NCI-H82 treated with DMSO at 0.1 percent for 48 hours (cell line): ENCODE data around the gene MECP2.

Experiments used
- DNase-seq: peaks from one replicate; lab custom pipeline; 2025; ENCODE audit not compliant: unreplicated experiment; lab: John Stamatoyannopoulos, UW

MECP2 gene

DNA sequence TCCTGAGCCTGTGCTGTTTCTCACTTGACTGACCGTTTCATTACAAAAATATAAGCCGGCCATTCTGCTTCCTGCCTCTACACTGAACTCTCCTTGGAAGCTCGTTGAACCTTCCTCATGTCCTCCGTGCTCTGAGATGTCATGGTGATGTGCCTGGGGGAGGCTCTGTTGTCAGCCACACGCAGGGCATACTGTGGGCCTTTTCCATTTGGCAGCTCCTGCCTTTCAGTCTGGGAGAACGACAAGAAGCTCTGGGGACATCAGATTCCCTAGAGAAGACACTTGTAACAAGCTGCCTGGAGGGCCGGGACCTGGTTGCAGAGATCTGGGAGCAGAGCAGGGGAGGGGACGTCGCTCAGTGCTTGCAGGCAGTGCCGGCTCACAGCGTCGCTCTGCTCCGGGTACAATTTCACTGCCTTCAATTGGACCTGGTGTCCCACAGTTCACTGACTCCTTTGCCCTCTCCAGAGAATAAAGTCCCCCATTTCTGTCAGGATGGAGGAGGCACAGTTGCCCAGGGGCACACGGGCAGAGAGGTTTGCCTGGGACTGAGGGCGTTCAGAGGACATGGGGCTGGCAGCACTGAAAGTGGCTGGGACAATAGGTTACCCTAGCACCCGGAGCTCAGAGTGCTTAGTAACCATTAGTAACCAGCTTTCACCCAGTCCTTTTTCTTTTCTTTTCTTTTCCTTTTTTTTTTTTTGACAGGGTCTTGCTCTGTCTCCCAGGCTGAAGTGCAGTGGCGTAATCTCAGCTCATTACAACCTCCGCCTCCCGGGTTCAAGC is 19.1 kb upstream of the MECP2 start:
- DNase-seq, result no peak

DNA sequence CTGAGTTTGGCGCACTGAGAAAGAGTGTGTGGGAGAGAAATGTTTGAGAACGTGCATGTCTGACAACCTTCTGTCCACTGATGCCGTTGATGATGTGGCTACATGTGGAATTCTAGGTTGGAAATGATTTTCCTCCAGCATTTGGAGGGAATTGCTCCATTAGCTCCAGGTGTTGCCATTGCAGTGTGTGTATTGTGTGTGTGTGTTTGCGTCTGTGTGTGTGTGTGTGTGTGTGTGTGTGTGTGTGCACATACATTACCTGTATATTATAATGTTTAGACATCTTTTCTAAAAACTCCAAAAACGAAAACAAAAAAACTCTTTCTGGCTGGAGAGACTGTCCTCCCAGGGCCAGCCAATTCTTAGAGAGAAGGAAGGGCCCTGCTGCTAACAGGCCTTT is 18.2 kb upstream of the MECP2 start:
- DNase-seq, result no peak

DNA sequence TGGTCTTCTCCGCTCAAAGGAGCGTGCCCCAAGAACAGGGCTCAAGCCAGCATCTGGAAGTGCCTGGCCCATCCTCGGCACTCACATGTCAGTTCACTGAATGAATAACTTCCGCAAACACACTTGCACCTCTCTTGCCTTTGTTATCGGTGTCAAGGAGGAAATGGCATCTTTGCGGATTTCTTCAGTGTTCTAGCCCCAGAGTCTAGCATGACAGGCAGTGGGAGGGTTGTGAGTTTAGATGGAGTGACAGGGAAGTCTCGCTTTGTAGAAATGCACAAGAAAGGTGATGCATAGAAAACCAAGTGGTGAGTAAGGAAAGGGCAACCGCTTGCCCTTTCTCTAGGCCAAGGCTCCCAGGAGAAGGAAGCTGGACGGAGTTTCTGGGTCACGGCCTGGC is 17.6 kb upstream of the MECP2 start:
- no peak for DNase-seq

DNA sequence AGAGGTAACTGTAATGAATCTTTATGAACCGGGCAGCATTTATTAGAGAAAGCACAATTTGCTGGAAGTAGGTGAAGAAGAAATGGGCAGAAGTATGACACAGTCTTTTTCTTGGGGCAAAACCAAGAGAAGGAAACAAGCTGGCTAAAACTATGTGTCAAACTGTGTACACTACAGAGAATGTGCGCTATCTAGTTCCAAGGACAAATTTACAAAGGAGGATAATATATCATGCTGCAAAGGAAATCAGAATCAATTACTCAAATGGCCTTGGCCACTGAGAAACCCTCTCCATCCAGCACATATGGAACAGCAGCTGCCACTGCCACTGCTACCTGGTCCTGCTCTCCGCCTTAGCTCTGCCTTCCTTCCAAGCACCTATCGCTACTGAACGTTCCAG is 17.1 kb upstream of the MECP2 start:
- no peak for DNase-seq

DNA sequence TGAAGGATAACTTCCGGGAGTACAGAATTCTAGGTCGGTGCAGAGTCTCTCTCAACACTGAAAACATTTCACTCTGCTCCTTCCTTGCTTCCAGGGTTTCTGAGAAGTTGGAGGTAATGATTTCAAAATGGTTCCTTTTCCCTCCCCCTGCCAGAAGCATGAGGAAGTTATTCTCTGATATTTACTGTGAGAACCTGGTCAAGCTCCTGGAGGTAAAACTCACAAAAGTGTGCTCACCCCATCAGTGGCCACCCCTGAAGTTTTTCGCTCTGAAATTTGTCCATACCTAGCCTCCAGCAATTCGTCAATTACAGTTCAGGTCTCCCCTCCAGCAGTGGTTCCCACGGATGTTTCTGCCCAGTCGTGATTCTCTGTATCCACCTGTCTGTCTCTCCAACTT is 16.2 kb upstream of the MECP2 start:
- DNase-seq, result no peak

DNA sequence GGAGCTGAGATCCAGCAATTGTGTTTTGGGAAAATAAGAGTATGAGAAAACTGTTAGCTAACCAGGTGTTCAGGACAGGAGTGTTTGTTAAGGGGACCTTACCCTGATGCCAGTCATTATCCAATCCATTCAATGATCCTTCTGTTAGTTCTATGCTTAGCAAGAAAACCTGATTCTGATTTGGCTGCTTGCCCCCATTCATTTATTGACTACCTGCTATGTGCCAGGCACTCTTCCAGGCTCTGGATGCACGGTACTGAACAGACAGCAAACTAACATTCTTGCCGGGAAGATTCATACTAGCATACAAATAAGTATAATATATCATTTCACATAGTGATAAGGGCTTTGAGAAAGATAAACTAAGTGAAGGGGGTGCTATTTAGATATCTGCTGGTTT is 1.0 kb upstream of the MECP2 start:
- no peak for DNase-seq

DNA sequence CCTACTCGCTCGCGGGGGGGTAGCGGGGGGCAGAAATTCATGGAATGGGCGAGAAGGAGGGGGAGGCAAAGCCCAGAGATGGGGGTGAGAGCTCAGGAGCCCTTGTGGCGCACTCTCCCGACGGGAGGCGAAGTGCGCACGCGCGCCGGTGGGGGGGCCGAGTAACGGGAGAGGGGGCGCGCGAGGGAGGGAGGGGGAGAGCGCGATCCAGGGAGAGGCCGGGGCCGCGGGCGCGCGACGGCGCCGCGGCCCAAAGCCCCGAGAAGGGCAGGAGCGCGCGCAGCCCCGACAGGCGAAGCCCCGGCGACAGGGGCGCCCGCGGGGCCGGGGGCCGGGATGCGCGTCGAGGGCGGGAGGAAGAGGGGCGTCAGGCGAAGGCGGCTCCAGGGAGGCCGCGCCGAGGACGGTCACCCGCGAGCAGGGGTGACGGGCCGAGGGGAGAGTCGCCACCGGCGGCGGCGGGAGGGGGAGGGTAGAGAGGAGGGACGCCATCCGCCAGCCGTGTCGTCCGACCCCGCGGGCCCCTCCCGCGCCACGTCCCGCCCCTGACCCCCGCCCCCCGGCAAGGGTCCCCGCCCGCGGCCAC is 421 bp downstream of the MECP2 start:
- DNase-seq, result peak; percentile 44

DNA sequence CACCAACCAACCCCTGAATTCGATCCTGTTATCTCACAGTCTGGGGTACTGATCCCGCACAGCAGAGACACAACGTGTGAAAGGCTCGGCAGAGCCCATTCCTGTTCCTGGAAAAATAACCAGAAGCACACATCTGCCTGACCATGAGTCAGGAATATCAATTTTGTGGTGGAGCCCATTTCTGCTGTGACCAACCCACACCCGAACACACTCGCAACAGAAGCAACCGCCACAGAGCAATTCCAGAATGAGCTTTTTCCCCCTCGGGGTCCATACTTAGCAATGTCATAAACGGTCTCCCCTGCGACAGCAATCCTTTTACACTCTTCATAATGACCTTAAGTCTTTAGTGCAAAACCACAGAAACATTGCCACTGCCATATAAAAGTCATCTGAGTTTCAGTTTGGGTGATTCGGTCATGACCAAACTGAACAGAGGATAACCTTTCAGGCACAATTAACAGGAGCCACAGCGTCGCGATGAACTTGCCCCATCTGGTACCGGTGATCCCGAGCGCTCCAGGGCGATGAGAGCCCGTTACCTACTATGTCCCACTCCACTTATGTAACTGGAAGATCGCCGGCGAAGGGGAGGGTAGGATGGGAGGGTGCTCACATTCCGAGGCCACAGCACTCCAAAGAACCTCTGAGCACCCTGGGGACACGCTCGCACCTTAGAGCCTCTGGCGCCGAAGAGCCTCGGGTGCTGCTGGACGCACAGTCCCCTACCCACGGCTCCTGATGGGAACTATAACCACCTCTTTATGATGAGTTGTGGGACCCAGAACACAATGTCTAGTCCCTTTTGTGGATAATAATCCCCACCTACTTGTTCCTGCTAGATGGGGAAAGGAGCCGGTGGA is 1.1 kb downstream of the MECP2 start:
- peak; percentile 24 for DNase-seq

DNA sequence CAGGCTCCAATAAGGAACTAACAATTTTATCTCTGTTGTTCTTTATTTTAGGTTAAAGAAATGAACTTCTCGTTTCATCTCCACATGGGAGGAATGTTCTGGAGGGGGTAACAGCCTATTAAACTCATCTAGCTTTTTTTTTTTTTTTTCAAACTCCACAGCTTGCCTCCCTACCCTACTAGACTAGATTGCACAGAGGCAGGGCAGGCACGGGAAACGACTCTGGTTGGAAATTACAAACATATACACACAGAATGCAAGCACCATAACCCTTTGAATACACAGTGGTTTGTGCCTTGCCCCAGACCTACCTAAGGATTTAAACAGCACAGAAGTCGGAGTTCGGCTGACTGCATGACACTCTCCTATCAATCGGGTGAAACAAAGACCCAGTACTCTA is 2.7 kb downstream of the MECP2 start:
- DNase-seq, result no peak

DNA sequence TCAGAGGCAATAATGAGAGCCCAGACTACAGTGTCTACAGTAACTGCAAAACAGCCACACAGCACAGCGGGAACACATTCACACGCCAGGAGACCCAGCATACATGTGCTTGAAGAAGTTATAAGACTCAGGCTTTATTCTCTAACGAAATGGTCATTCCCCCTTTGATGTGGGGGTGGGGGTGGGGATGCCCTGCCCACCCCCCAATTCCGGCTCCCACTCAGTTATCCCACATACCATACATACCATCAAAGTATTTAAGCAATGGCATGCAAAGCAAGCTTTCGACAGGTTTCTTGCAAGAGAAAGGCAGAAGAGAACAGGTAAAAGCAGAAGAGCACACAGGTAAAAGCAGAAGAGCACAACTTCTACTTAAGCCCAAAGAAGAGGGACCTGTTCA is 3.6 kb downstream of the MECP2 start:
- no peak for DNase-seq

DNA sequence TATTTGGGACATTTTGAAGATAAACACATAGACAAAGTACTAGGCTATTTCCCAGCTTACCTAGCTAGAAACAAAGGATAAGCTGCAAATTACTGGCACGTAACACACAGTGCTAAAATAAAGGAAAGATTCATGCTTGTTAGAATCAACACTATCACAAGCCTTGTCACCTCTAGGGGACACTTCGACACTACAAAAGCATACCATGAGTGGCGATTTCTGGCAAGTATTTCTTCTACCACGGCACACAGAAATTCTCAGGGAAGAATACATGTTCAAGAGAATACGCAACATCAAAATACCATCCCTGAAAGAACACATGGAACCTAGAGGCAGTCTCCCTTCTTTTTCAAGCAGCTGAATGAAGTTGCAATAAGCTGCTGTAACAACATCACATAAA is 5.1 kb downstream of the MECP2 start:
- DNase-seq, result no peak

DNA sequence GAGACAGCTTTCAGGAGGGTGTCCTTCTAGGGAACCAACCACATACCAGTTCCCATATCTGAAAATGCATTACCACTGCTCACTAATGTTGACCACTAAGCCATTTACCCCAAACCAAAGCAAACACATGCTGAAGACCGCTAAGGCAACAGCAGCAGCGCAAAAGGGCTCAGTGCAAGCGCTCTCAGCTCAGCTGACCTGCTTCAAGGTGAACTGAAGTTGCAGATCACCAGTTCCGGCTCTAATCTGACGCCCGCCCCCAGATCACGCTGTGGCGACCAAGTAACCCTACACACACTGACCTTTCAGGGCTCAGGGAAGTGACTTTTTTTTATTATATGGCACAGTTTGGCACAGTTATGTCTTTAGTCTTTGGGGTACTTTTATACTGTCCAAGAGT is 5.8 kb downstream of the MECP2 start:
- DNase-seq, result no peak

DNA sequence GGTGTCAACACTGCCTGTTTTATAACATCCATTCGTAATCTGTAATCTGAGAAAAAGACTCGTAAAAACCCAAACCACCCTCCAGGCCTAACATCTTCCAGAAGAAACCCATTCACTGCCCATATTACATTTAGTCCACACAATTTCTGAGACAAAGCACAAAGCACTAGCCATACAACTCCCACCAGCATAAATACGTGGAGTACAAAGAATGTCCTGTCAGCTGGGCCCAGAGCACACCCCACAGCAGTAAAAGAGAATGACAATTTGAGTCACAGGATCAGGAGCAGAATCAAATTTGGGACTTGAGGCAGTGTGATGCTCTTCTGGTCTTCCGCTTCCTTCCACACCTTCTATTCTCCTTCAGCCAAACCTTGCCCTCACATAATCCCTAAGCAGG is 6.8 kb downstream of the MECP2 start:
- DNase-seq, result no peak

DNA sequence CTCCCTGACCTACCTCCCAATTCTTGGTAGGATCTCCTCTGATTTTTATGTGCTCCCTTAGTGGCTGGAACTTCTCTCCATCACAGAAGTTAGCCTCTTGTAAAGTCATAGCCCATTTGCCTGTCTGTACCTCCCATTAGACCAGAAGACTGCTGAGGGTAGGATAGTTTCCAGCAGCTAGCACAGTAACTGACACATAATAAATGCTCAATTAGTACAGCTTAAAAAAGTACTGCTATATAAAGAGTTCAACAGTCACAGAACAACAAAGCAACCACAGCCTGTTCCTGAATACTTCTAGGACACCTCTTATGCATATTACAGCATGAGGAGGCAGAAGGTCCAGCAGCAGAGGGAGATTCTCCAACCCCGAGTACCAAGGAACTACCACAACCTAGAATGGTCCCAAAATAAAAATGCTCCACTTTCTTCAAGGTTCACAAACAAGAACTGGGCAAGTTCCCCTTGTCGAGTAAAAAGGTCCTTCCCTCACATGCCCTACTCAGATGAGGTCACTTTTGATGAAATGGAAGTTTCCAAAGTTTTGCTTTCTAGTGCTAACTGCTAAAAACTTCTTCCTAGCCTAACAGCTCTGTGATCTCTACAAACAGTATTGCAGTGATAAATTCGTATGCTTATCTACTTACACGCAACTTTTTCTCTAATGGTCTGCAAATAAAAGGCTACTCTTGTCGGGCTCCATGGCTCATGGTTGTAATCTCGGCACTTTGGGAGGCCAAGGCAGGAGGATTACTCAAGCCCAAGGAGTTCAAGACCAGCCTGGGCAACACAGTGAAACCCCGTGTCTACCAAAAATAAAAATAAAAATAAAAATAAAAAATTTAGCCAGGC is 12.8 kb downstream of the MECP2 start:
- no peak for DNase-seq

DNA sequence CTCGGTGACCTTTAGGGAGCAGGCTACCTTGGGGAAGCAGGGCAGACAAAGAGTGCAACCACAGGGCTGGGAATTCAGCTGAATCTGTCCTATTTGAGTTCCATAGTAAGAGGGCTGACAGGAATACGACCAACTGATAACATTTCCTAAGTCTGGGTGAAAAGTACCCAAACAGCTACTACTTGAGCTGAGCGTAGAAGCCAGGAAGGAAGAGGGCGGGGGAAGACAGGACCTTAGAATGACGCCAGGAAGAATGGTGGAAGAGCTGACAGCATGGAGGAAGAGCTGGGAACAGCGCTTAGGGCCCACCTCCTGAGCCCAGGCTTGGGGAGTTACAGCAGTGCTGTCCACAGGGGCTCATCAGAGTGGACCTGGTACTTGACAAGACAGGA is 14.4 kb downstream of the MECP2 start:
- DNase-seq, result no peak

DNA sequence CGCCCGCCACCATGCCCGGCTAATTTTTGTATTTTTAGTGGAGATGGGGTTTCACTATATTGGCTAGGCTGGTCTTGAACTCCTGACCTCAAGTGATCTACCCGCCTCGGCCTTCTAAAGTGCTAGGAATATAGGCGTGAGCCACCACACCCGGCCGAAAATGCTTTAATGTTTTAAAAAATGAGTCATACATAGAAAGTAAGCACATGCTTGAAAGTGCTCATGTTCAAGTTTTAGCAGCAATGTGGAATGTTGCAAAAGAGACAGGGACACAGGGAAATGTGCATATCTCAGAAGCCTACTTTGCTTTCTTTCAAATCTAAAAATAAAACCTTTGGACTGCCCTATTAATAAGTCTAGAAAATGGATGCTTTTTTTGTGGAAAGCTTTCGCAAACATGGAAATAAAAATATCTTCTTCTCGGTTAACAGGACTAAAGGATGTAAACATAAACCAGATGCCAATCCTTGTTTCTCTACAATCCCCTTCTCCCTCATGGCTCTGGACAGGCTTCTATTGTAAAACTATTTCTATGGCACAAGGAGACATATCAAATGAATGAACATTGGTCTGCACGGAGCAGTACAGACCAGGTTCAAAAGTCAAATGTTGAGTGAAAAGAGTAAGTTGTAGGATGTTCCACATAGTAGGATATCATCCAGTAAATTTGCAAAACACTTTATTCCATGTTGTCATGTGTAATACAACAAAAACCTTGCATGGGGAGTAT is 15.0 kb downstream of the MECP2 start:
- no peak for DNase-seq

DNA sequence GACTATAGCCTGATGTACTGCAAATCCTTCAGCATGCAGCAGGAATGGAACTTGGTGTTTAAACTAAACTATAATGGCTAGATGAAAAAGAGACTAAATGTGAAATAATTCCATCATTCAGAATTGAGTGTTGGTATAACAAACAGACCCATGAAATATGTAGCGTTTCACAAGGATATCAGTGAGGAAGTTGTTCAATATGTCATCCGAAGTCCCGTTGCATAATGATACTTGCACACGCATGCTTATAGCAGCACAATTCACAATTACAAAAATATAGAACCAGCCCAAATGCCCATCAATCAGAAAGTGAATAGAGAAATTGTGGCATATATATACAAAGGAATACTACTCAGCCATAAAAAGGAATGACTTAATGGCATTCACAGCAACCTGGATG is 20.4 kb downstream of the MECP2 start:
- no peak for DNase-seq

DNA sequence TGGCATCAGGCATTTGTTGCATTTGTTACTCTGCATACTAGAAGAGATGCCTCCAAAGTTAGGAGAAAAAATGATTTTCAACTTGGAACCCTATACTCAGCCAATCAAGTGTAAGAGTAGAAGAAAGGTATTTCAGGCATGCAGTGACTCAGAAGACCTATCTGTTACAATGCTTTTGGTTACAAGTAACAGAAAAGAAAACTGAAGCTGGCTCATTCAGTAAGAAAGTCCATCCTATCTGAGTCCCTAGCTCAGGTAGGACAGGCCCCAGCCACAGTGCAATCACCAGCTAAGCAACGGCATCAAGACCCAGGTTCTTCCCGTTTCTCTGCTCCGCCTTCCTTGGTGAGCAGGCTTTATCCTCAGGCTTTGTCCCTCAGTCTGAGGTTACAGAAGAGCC is 23.3 kb downstream of the MECP2 start:
- no peak for DNase-seq

DNA sequence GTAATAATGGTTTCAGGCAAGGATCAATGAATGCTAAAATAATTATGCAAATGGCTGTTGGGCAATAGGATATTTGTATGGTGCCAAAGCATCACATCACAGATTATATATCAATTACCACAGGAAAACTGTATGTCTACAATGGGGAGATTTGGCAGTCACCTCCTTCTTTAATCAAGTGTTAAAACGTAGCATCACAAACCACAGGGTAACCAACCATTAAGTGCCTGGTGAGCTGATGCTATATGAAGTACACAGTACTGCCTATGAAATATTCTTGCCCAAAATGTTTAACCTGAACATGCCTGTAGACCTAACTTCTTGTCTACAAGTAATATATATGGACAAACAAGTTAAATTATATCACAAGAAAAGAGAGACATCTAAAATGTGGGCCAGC is 25.3 kb downstream of the MECP2 start:
- no peak for DNase-seq

DNA sequence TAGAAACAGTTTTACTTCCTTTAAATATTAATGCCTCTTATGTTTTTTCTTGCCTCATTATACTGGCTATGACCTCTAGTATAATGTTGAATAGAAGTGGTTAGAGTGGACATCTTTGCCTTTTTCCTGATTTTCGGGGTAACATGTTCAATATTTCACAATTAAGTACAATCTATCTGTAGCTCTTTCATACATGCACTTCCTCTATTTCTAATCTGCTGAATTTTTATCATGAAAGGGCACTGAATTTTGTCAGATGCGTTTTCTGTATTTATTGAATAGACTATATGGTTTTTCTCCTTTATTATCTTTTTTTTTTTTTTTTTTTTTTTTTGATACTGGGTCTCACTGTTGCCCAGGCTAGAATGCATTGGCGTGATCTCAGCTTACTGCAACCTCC is 29.0 kb downstream of the MECP2 start:
- DNase-seq, result no peak
